Liver (tissue), 9 donors: ENCODE measurements around the gene ALB. TPM values are rescaled to one million over a fixed set of nuclear protein-coding genes. Genes with fewer than 3 reads are reported as not detected.

ENCODE experiments used
- DNase-seq: peaks from one replicate; pipeline ENCODE4 v3.0.0-alpha.2; 2017; ENCODE audit warnings: low spot score
- H3K27ac ChIP-seq, 2 donors: one replicate each; pipeline ENCODE4 v1.7.0; 2013; ENCODE audit warnings: inconsistent platforms in 2 of 2, low read length in 2 of 2, control low read depth in 1 of 2, low read depth in 1 of 2, mild to moderate bottlenecking in 1 of 2
- H3K27me3 ChIP-seq, 4 donors: one replicate each; pipeline versions ENCODE4 v1.6.1 to v1.7.0; 2013; ENCODE audit warnings: low read length in 3 of 4, inconsistent platforms in 1 of 4, mild to moderate bottlenecking in 1 of 4, moderate library complexity in 1 of 4; ENCODE audit not compliant: control insufficient read depth in 4 of 4, insufficient read depth in 4 of 4
- H3K36me3 ChIP-seq, 4 donors: one replicate each; pipeline versions ENCODE4 v1.6.1 to v1.7.0; 2013; ENCODE audit warnings: low read length in 3 of 4, mild to moderate bottlenecking in 3 of 4, low read depth in 1 of 4, moderate library complexity in 1 of 4; ENCODE audit not compliant: control insufficient read depth in 4 of 4, insufficient read depth in 3 of 4
- H3K4me1 ChIP-seq, 4 donors: one replicate each; pipeline versions ENCODE4 v1.6.1 to v1.7.0; 2013; ENCODE audit warnings: low read length in 3 of 4, mild to moderate bottlenecking in 3 of 4, moderate library complexity in 1 of 4; ENCODE audit not compliant: control insufficient read depth in 4 of 4, insufficient read depth in 4 of 4
- H3K4me3 ChIP-seq, 3 donors: one replicate each; pipeline versions ENCODE4 v1.6.1 to v1.7.0; 2013; ENCODE audit warnings: low read length in 3 of 3, control low read depth in 1 of 3, low read depth in 1 of 3, mild to moderate bottlenecking in 1 of 3
- H3K9ac ChIP-seq, 2 donors: one replicate each; pipeline ENCODE4 v1.7.0; 2013; ENCODE audit warnings: low read length in 2 of 2, mild to moderate bottlenecking in 2 of 2, moderate library complexity in 2 of 2, control low read depth in 1 of 2, low read depth in 1 of 2
- H3K9me3 ChIP-seq, 4 donors: one replicate each; pipeline versions ENCODE4 v1.6.1 to v1.7.0; 2013; ENCODE audit warnings: low read length in 3 of 4; ENCODE audit not compliant: control insufficient read depth in 4 of 4
- EGR1 ChIP-seq, 2 donors: IDR thresholded peaks; 2 replicates each; pipeline ENCODE4 v1.6.1; 2016 to 2018; ENCODE audit warnings: antibody characterized with exemption in 2 of 2, low read depth in 2 of 2
- FOXA1 ChIP-seq: IDR thresholded peaks from 2 replicates; pipeline ENCODE4 v1.6.1; 2016; ENCODE audit warnings: antibody characterized with exemption
- FOXA2 ChIP-seq: IDR thresholded peaks from 2 replicates; pipeline ENCODE4 v1.6.1; 2016; ENCODE audit warnings: antibody characterized with exemption
- GABPA ChIP-seq, 2 donors: IDR thresholded peaks in 1 of 2; conservative IDR thresholded peaks in 1 of 2; 2 replicates each; pipeline ENCODE4 v1.6.1; 2016; ENCODE audit warnings: antibody characterized with exemption in 2 of 2, mild to moderate bottlenecking in 1 of 2, moderate library complexity in 1 of 2
- HNF4A ChIP-seq, 2 donors: conservative IDR thresholded peaks; 2 replicates each; pipeline ENCODE4 v1.6.1; 2016; ENCODE audit warnings: antibody characterized with exemption in 2 of 2, mild to moderate bottlenecking in 2 of 2
- HNF4G ChIP-seq: IDR thresholded peaks from 2 replicates; pipeline ENCODE4 v1.6.1; 2016; ENCODE audit warnings: antibody characterized with exemption
- JUND ChIP-seq, 2 donors: IDR thresholded peaks; 2 replicates each; pipeline ENCODE4 v1.6.1; 2016; ENCODE audit warnings: antibody characterized with exemption in 2 of 2
- NR2F2 ChIP-seq: IDR thresholded peaks from 2 replicates; pipeline ENCODE4 v1.6.1; 2016; ENCODE audit warnings: antibody characterized with exemption
- RAD21 ChIP-seq, 2 donors: IDR thresholded peaks; 2 replicates each; pipeline ENCODE4 v1.6.1; 2016; ENCODE audit warnings: antibody characterized with exemption in 2 of 2, mild to moderate bottlenecking in 2 of 2
- RXRA ChIP-seq, 2 donors: IDR thresholded peaks; 2 replicates each; pipeline ENCODE4 v1.6.1; 2017 to 2018; ENCODE audit warnings: antibody characterized with exemption in 2 of 2, mild to moderate bottlenecking in 1 of 2
- SP1 ChIP-seq: IDR thresholded peaks from 2 replicates; pipeline ENCODE4 v1.6.1; 2018; ENCODE audit warnings: antibody characterized with exemption, mild to moderate bottlenecking
- TAF1 ChIP-seq: conservative IDR thresholded peaks from 2 replicates; pipeline ENCODE4 v1.6.1; 2016; ENCODE audit warnings: antibody characterized with exemption, mild to moderate bottlenecking
- YY1 ChIP-seq: IDR thresholded peaks from 2 replicates; pipeline ENCODE4 v1.6.1; 2016; ENCODE audit warnings: antibody characterized with exemption, mild to moderate bottlenecking
- WGBS: extraction: QIAGEN DNeasy Blood & Tissue Kit; methylation state at CpG from one replicate; pipeline ENCODE4 v1.1.7; 2013; 5-methylcytosine and 5-hydroxymethylcytosine counted together
- polyA plus RNA-seq, 2 donors: library from polyadenylated mRNA; stranded (reverse) in 1 of 2; unstranded in 1 of 2; fragments of 200-250 nt in 1 of 2; fragments of >200 nt in 1 of 2; fragmentation: Nextera tagmentation in 1 of 2; extraction: Ambion mirVana in 1 of 2; gene quantifications; one replicate each; pipeline versions ENCODE4 v1.2.1 to v1.2.3, GENCODE V29; 2013 to 2015
- total RNA-seq, 2 donors: library from RNA; depleted of rRNA; stranded (reverse); fragments of >200 nt; gene quantifications; one replicate each; pipeline ENCODE4 v1.2.3, GENCODE V29; 2014
- TF ChIP-seq, protein P1 (sequence below): fragments of 150-350 bp; IDR thresholded peaks from 2 replicates; pipeline ENCODE4 v1.5.1; 2017; ENCODE audit warnings: improper control_type of control experiment, low read depth, low read length; ENCODE audit not compliant: missing input control
- TF ChIP-seq, protein P2 (sequence below): IDR thresholded peaks from 2 replicates; pipeline ENCODE4 v1.6.1; 2016; ENCODE audit warnings: antibody characterized with exemption
- TF ChIP-seq, protein P3 (sequence below): IDR thresholded peaks from 2 replicates; pipeline ENCODE4 v1.6.1; 2016; ENCODE audit warnings: antibody characterized with exemption
- TF ChIP-seq, protein P4 (sequence below): IDR thresholded peaks from 2 replicates; pipeline ENCODE4 v1.6.1; 2016; ENCODE audit warnings: antibody characterized with exemption
- TF ChIP-seq, protein P5 (sequence below): IDR thresholded peaks from 2 replicates; pipeline ENCODE4 v1.6.1; 2016; ENCODE audit warnings: antibody characterized with exemption, mild to moderate bottlenecking
- donor health status: healthy.
- donor health status: healthy.
- donor health status: healthy.
- donor health status: healthy.
- donor health status: healthy.

The ALB gene
- total and polyA plus RNA-seq, 4 donors, result 33,161 to 59,987 (median 35,513) TPM

DNA sequence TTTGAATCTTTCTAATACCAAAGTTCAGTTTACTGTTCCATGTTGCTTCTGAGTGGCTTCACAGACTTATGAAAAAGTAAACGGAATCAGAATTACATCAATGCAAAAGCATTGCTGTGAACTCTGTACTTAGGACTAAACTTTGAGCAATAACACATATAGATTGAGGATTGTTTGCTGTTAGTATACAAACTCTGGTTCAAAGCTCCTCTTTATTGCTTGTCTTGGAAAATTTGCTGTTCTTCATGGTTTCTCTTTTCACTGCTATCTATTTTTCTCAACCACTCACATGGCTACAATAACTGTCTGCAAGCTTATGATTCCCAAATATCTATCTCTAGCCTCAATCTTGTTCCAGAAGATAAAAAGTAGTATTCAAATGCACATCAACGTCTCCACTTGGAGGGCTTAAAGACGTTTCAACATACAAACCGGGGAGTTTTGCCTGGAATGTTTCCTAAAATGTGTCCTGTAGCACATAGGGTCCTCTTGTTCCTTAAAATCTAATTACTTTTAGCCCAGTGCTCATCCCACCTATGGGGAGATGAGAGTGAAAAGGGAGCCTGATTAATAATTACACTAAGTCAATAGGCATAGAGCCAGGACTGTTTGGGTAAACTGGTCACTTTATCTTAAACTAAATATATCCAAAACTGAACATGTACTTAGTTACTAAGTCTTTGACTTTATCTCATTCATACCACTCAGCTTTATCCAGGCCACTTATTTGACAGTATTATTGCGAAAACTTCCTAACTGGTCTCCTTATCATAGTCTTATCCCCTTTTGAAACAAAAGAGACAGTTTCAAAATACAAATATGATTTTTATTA lies 28.3 kb downstream of the ALB start:
- no peaks in the 10 kb centered on the region for H3K27me3 ChIP-seq
- no peak for TF ChIP-seq NR2F2
- peak; percentile 93 for TF ChIP-seq HNF4G
- TF ChIP-seq, protein P1, sequence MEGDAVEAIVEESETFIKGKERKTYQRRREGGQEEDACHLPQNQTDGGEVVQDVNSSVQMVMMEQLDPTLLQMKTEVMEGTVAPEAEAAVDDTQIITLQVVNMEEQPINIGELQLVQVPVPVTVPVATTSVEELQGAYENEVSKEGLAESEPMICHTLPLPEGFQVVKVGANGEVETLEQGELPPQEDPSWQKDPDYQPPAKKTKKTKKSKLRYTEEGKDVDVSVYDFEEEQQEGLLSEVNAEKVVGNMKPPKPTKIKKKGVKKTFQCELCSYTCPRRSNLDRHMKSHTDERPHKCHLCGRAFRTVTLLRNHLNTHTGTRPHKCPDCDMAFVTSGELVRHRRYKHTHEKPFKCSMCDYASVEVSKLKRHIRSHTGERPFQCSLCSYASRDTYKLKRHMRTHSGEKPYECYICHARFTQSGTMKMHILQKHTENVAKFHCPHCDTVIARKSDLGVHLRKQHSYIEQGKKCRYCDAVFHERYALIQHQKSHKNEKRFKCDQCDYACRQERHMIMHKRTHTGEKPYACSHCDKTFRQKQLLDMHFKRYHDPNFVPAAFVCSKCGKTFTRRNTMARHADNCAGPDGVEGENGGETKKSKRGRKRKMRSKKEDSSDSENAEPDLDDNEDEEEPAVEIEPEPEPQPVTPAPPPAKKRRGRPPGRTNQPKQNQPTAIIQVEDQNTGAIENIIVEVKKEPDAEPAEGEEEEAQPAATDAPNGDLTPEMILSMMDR, result no peak
- TF ChIP-seq, protein P2, sequence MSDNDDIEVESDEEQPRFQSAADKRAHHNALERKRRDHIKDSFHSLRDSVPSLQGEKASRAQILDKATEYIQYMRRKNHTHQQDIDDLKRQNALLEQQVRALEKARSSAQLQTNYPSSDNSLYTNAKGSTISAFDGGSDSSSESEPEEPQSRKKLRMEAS, result peak; percentile 30
- TF ChIP-seq, protein P3, sequence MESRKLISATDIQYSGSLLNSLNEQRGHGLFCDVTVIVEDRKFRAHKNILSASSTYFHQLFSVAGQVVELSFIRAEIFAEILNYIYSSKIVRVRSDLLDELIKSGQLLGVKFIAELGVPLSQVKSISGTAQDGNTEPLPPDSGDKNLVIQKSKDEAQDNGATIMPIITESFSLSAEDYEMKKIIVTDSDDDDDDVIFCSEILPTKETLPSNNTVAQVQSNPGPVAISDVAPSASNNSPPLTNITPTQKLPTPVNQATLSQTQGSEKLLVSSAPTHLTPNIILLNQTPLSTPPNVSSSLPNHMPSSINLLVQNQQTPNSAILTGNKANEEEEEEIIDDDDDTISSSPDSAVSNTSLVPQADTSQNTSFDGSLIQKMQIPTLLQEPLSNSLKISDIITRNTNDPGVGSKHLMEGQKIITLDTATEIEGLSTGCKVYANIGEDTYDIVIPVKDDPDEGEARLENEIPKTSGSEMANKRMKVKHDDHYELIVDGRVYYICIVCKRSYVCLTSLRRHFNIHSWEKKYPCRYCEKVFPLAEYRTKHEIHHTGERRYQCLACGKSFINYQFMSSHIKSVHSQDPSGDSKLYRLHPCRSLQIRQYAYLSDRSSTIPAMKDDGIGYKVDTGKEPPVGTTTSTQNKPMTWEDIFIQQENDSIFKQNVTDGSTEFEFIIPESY, result peak; percentile 70
- TF ChIP-seq TAF1, result peak; percentile 72
- peak; percentile 98 for TF ChIP-seq HNF4A (conservative IDR thresholded peaks at IDR 0.05)
- TF ChIP-seq EGR1 (IDR thresholded peaks at IDR 0.05; ENCODE audit: low read depth in 2 of 2), result peak in 1 of 2 donors; percentile 21
- peak; percentile 32 for TF ChIP-seq FOXA1
- peak; percentile 8 to 10 for TF ChIP-seq RAD21 (IDR thresholded peaks at IDR 0.05)
- TF ChIP-seq, protein P4, sequence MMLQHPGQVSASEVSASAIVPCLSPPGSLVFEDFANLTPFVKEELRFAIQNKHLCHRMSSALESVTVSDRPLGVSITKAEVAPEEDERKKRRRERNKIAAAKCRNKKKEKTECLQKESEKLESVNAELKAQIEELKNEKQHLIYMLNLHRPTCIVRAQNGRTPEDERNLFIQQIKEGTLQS, result peak; percentile 54
- no peak for TF ChIP-seq GABPA (IDR thresholded peaks at IDR 0.05 in 1 of 2, conservative IDR thresholded peaks at IDR 0.05 in 1 of 2)
- TF ChIP-seq SP1, result peak; percentile 77
- peak; percentile 67 for TF ChIP-seq FOXA2
- TF ChIP-seq, protein P5, sequence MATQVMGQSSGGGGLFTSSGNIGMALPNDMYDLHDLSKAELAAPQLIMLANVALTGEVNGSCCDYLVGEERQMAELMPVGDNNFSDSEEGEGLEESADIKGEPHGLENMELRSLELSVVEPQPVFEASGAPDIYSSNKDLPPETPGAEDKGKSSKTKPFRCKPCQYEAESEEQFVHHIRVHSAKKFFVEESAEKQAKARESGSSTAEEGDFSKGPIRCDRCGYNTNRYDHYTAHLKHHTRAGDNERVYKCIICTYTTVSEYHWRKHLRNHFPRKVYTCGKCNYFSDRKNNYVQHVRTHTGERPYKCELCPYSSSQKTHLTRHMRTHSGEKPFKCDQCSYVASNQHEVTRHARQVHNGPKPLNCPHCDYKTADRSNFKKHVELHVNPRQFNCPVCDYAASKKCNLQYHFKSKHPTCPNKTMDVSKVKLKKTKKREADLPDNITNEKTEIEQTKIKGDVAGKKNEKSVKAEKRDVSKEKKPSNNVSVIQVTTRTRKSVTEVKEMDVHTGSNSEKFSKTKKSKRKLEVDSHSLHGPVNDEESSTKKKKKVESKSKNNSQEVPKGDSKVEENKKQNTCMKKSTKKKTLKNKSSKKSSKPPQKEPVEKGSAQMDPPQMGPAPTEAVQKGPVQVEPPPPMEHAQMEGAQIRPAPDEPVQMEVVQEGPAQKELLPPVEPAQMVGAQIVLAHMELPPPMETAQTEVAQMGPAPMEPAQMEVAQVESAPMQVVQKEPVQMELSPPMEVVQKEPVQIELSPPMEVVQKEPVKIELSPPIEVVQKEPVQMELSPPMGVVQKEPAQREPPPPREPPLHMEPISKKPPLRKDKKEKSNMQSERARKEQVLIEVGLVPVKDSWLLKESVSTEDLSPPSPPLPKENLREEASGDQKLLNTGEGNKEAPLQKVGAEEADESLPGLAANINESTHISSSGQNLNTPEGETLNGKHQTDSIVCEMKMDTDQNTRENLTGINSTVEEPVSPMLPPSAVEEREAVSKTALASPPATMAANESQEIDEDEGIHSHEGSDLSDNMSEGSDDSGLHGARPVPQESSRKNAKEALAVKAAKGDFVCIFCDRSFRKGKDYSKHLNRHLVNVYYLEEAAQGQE, result peak; percentile 38
- peak; percentile 57 to 67 for TF ChIP-seq RXRA (IDR thresholded peaks at IDR 0.05)
- TF ChIP-seq JUND (IDR thresholded peaks at IDR 0.05), result peak; percentile 35 to 79
- peak; percentile 40 for TF ChIP-seq YY1
- 28% methylated on average over 5 of the region's 5 CpGs for WGBS
- DNase-seq, result no peak
- peak overlapping the region in 1 of 3 donors; percentile 22 for H3K4me3 ChIP-seq
- no peaks in the 10 kb centered on the region for H3K36me3 ChIP-seq
- H3K9ac ChIP-seq, result no peak overlapping the region
- H3K27ac ChIP-seq, result peak overlapping the region; percentile 9 to 59
- H3K4me1 ChIP-seq, result peaks cover 3 to 29% (median 22%) of the 10 kb centered on the region in 4 donors
- H3K9me3 ChIP-seq, result no peaks in the 10 kb centered on the region
